Measurements from ENCODE around the gene PIK3R2.

Gene PIK3R2

DNA sequence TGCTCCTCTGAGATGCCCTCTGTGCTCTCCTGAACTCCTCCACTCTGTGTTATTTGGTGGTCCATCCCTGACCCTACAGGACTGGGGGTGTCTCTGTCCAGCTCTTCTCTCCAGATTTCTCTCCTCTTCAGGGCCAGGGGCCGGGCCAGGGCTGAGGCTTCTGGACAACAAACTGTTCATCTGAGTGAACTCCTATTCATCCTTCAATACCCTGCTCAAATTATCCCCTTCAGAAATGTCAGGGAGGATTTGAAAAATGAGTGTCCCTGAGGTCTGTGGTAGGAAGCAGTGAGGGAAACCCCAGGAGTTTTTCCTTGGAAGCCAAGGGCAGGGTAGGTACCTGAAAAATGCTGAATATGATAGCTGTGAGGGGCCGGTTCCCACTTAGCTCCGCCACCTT is 65.6 kb downstream of the PIK3R2 start:
- no peaks in the 10 kb centered on the region for H3K27me3 ChIP-seq
- no peaks in the 10 kb centered on the region for H3K36me3 ChIP-seq
- no peaks in the 10 kb centered on the region for H3K4me1 ChIP-seq
- DNase-seq: no peak
- no peak for TF ChIP-seq CTCF (IDR thresholded peaks at IDR 0.05; ENCODE audit: low read depth, low read length)
- H3K4me3 ChIP-seq (ENCODE audit: low read depth, low read length): no peak overlapping the region
- no peaks in the 10 kb centered on the region for H3K9me3 ChIP-seq

Data from BE2C (cell line).